GM12874 (cell line): Measurements from ENCODE around the gene GRK5.

ENCODE experiments used
- CTCF ChIP-seq: IDR thresholded peaks from 2 replicates; pipeline ENCODE4 v1.5.1; 2011; ENCODE audit warnings: low read depth, mild to moderate bottlenecking, control low read depth, low read length, moderate library complexity; ENCODE audit not compliant: insufficient read depth

The GRK5 gene

DNA sequence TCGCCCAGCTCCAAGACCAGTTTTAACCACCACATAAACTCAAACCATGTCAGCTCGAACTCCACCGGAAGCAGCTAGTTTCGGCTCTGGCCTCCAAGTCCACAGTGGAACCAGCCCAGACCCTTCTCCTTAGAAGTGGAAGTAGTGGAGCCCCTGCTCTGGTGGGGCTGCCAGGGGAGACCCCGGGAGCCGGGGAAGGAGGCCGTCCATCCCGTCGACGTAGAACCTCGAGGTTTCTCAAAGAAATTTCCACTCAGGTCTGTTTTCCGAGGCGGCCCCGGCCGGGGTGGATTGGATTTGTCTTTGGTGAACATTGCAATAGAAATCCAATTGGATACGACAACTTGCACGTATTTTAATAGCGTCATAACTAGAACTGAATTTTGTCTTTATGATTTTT is 247.6 kb downstream of the GRK5 start:
- no peak for TF ChIP-seq CTCF

GRCh38 chr10:119455609-119456434 is 248.5 kb downstream of the GRK5 start:
- TF ChIP-seq CTCF = no peak

DNA sequence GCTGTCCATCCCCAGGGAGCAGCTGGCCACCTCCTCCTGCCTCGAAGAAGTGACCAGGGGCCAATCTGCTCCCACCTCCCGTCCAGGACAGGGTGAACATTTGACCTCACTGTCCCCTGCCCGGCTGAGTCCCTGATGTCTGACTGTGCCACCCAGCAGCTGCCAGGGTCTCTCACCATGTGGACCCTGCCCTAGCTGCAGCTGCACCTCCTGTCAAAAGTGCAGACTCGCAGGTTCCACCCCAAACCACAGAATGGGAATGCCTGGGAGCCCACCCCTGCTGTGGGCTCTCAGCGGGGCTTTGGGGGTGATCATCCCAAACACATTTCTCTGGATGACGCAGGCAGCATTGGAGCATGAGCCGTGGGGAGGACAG is 249.1 kb downstream of the GRK5 start:
- no peak for TF ChIP-seq CTCF

GRCh38 chr10:119457966-119458766 is 250.8 kb downstream of the GRK5 start:
- TF ChIP-seq CTCF = no peak

DNA sequence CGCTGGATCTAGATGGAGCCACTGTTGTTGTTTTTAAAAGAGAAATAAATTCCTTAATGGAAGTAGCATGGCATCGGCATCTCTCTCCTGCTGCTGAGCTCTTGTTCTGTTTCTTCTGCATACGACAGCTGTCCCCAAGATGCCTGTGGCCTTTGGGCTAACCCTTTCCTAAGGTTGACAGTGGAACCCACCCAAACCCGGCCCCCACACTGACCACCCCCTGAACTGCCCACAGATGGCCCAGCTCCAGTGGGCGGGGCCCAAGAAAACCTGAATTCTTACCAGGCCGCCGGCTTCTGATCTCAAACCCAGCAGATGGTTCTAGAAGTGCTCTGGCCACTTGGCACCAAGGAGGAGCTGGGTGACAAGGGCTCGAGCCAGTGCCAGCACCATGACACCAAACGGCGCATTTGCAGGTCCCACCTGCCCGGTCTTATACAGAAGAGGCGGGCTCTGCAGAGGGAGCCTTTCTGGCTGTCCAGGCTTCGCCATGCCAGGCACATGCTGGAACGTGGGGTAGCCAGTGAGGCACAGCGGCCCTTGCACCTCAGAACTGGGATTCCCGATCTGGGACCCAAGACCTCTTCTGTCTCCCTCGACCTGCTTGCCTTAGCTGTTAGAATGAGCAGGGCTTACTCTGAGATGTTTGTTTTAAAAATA is 252.4 kb downstream of the GRK5 start:
- no peak for TF ChIP-seq CTCF

DNA sequence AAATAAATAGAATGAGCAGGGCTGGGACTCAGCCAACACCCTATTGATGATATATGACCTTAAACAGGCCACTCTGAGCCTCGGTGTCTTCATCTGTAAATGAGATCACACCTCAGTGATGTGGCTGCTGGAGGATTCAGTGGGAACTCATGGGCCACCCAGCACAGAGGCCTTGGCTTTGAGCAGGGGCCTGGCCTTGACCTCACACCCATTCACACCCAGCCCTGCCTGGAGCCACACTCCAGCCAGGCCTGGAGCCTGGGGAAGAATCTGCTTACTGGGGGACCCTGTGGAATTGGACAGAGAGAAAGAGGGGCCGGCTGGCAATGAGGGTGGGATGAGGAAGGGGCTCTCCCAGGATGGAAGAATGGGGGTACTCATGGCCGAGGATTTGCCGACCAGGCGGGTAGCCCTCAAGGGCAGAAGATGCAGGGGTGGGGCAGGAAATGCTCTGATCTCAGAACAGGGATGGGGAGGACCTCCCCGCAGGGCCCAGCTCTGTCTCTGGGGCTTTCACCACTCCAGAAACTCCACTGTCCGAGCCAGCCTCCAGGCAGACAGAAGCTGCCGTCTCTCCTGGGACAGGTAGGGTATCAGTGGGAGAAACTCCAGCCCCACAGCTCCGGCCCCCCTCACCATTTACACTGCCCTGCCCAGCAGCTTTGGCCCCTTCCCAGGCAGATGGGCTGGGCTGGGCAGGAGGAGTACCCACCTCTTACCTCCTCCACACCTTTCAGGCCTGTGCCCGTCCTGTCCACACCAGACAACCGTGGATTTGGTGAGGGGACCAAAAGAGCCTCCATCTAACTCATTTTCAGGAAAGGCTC is 253.2 kb downstream of the GRK5 start:
- no peak for TF ChIP-seq CTCF
